Measurements from ENCODE around the gene PARVB.

Gene PARVB

DNA sequence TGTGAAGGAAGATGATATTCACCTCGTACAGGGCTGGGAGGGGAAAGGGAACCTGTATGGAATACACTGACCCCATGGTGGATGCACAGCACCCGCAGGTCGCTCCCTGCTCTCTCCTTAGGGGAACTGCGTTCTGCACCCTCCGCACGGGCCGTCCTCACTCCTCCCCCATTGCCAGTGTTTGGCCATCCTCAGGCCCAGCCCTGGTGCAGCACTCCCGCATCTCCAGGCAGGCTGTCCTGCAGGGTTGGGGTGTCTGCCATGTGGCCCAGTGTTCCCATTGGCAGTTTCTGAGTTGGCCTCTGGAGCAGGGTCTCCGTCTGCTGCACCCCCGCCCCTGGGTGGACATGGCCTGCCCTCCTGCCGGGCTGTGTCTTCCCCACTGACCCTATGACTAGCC lies 137.6 kb downstream of the PARVB start:
- DNase-seq (ENCODE audit: low read depth in 2 of 2) = no peak

DNA sequence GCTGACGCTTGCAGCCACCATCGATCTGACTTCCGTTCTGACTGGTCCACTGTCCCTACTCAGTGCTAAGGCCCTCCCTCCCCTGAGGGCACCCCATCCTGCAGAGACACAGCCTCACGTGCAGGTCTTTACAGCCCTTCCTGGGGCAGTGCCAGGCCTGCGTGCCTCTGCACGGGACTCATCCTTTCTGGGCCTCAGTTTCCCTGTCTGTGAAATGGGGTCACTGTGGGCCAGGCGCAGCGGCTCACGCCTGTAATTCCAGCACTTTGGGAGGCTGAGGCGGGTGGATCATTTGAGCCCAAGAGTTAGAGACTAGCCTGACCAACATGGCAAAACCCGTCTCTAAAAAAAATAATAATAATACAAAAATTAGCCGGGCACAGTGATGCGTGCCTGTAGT lies 138.9 kb downstream of the PARVB start:
- no peak for DNase-seq (ENCODE audit: low read depth in 2 of 2)

DNA sequence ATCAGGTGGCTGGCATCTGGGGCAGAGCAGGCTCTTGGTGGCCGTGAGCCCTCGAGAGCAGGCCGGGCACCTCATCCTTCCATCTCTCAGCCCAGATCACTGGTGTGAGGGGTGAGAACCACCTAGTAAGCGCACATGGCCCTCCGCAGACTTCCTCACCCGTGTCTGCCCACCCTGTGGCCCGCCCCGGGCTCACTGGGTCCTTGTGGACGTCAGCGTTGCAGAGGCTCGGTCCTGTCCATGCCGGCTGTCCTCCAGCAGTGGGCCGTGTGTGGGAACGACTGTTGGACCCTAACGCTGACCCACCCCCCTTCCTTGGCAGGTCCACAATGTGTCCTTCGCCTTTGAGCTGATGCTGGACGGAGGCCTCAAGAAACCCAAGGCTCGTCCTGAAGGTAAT lies 139.4 kb downstream of the PARVB start:
- no peak for DNase-seq (ENCODE audit: low read depth in 2 of 2)

DNA sequence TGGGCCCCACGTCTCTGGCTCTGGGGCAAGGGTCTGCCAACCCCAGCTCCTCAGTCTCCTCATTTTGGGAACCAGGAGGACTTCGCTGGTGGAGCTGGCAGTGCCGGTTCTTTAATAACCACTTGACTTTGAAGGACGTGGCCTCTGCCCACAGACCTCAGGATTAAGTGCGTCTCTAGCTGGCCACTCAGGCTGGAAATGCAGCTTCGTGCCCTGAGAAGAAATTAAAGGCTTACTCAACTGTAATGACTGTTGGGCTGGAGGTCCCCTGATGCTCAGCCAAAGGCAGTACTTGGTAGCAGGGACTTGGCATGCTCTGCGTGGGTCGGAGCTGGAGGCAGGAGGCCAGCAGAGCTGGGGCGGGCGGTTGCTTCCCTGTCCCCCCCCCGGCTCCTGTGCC lies 139.9 kb downstream of the PARVB start:
- DNase-seq (ENCODE audit: low read depth in 2 of 2) = no peak

DNA sequence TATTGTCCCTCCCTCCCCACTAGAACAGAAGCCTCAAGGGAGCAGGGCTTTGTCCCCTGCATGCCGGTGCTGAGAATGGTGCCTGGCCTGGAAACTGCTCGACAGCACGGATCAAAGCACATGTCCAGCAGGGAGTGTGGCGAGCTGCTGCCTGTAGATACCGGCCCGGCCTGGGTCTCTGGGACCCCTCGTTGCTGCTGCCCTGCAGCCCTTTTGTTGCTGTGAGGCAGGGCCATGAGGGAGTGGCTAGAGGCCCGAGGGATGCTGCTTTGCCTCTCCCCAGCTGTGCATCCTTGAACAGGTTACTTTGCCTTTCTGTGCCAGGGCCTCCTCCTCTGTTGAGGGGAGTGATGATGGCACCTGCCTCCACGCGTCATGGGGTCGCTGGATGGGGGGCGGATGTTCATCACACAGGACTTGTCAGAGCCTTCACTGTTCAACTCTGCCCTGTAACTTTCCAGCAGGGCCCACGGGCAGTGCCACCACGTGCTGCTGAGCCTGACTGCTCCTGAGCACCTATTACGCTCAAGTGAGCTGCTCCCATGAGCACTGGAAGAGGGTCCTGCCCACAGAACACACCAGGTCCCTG lies 141.3 kb downstream of the PARVB start:
- DNase-seq (ENCODE audit: low read depth in 2 of 2) = no peak

DNA sequence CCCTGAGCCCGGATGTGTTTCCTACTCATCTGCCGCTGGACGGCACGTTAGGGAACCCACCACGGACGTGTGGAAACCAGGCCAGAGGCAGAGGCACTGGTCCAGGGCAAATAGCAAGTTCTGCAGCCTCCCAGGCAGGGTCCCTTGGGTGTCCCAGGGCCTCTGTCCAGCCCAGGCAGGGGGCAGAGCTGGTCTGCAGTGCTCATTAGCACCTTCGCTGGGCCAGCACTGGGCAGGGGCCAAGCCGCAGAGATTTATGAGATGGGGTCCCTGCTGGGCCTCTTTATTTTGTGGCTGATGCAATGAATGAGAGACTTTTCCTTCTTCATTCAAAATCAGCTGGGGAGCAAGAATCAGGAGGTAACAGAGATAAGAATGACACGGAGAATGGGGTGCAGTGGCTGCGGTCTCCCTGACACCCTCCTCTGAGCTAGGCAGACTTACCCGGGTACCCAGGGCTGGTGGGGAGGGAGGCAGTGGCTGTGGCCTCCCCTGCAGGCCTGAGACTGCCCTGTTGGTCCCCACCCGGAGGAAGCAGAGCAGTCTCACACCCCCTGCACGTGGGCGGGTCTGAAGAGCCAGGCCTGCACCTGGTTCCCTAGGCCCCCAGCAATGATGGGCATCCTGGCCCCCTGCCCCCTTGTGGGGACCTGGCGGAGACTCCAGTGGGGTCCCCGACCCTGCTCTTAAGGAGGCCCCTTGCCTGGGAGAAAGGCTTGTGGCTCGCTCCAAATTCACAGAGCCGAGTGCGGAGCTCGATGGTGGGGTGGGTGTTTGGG lies 142.6 kb downstream of the PARVB start:
- DNase-seq (ENCODE audit: low read depth in 2 of 2) = no peak

DNA sequence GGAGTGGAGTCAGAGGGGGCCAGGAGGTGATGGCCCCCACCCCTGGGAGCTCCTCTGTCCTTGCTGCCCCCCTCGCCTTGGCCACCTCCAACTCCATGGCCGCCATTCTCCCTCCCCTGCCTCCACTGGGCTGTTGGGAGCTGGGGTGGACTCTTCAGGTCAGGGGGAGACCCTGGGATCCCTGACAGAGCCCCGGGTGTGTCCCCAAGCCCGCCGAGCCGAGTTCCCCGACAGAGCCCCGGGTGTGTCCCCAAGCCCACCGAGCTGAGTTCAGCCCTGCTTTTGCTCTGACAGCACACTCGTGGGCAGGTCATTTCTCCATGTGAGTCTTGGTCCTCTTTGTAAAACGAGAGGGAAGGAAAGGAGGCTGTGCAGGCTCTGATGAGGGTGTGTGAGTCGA lies 143.4 kb downstream of the PARVB start:
- no peak for DNase-seq (ENCODE audit: low read depth in 2 of 2)

DNA sequence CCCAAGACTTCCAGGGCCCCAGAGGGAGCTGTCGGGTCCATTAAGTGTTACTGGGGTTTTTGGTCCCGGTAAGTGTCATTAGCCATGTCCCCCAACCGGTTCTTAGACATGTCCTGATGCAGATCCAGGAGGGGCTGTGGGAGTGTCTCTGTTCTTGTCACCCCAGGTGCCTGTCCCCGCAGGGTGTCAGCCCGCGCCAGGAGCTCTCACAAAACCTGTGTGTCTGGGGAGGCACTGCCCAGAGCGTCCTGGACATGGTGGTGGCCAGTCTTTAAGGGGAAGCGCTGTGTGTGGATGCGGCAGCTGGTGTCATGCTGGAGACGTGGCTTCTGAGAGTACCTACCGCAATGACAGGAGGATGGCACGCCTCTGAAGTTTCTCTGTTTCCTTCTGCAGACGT lies 144.1 kb downstream of the PARVB start:
- DNase-seq (ENCODE audit: low read depth in 2 of 2) = no peak

DNA sequence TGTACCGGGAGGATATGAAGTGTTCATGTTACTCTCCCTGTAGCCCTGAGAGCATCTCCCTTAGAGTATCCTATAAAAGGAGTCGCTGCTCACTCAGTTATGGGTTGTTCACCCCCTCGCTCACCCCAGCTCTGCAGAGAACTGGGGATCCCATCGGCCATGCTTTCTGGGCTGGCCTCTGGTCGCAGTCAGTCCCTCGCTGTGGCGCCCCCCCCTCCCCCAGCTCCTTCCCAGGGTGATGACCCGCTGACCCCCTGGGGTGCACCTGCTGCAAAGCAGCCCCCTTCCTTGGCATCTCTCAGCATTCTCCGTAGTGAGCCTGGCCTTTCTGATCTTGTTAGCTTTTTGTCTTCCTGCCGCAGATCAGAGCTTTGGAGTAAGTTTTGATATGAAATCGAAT lies 146.4 kb downstream of the PARVB start:
- no peak for DNase-seq (ENCODE audit: low read depth in 2 of 2)

DNA sequence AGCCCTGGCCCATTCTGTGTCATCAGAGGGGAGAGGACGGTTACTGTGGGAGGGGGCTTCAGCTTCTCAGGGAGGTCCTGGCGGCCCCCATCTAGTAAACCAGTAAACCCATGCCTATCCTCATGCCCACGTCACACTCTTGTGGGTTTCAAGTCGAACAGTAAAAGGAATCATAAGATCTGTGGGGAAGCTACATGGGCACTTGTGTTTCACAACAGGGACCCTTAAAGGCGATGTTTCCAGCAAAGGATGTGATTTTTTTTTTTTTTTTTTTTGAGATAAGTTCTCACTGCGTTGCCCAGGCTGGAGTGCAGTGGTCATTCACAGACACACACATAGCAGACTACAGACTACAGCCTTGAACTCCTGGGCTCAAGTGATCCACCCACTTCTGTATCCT lies 147.5 kb downstream of the PARVB start:
- DNase-seq (ENCODE audit: low read depth in 2 of 2) = no peak

DNA sequence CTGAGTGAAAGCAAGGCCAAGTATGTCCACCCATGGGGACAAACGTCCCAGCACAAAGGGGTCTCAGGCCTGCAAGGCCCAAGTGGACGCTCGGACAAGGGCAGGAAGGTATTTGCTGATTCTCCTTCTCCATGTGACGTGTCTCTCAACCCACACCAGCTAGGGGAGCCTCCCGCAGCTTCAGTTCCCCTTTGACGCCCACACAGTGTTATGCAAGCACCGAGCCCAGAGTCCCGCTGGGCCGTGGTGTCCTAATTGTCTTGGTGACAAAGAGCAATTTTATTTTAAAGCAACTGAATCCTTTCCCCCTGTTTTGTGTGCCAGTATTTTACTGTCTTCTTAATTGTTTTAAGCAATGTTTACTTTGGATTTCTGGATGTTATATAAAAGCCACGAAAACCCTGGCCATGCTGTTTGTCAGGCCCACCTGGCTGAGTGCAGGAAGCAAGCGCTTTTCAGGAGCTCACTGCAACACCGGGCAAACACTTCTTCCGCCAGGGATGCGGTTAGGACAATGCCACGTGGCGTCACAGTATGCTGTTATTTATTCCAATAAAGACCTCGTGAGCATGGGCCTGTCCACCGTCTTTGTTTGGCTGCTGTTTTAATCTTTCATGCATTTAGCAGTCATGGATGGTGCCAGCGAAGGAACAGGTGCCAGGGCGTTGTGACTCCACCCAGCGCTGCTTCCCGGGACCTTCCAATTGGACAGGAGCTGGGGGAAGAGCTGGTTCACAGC lies 148.4 kb downstream of the PARVB start:
- DNase-seq (ENCODE audit: low read depth in 2 of 2) = no peak

DNA sequence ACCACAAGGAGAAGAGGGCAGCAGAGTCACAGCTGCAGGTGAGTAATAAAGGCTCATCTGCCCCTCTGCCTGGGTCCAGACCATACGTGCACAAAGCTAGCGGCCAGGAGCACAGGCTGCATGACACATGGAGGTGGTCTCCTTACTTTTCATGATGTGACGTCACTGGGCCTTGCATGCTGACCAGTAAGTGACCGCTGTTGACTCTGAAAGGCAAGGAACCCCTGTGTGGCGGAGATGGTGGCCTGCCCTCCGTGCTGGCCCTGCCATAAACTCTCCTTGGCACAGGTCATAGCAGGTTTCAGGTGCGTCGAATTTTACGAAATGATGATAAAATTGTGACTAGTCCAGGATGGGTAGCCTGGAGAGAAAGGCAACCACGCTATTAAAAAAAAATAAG lies 149.1 kb downstream of the PARVB start:
- DNase-seq (ENCODE audit: low read depth in 2 of 2) = no peak

DNA sequence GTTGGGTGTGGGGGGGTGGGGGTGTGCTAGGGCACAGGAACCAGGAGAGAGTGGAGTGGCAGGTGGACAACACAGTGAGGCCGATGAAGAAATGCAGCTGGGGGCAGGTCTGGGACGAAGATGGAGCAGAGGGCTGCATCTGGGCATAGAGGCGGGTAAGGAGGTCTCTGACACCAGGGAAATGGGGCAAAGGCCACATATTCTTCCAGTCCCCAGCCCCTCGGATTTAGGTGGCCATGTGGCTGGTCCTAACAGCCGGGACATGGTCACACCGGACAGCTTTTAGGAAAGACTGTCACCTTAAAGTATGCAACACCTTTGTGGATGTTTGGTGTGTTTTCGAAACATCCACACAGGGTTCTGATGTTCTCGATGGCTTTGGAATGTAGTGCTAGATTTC lies 151.6 kb downstream of the PARVB start:
- DNase-seq (ENCODE audit: low read depth in 2 of 2) = no peak

DNA sequence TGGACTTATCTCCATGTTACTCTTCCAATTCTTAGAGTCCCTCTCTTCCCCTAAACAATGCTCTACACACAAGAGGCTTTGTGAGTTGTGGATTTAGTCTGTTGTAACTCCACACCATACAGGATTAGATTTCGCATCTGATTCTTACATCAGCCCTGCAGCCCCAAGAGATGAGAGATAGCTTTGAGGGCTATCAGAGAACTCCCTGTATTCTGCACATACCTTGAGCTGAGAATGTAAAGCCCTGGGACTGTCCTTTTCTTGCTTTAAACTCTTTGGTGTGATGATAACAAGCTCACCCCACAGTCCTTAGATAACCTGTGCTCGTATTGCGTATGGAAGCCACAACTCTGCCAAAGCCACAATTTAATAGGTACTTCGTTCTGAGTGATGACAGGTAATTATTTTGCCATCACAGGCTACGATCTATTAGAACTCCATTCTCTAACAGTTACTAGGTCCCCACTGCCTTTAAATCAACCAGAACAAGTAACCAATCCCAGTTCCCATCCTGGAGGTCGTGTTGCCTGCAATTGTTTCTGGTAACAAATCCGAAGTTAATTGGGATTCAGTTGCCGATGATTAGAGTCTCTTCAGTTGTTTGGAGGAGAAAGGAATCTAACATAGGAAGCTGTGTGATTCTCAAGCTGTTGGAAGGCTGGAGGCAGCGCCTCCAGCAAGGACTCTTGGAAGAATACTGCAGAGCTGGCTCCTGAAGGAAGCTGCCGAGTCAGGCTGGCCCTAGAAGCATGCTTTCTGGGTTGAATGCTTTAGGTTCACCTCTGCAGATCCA lies 155.3 kb downstream of the PARVB start:
- DNase-seq (ENCODE audit: low read depth in 2 of 2) = no peak

DNA sequence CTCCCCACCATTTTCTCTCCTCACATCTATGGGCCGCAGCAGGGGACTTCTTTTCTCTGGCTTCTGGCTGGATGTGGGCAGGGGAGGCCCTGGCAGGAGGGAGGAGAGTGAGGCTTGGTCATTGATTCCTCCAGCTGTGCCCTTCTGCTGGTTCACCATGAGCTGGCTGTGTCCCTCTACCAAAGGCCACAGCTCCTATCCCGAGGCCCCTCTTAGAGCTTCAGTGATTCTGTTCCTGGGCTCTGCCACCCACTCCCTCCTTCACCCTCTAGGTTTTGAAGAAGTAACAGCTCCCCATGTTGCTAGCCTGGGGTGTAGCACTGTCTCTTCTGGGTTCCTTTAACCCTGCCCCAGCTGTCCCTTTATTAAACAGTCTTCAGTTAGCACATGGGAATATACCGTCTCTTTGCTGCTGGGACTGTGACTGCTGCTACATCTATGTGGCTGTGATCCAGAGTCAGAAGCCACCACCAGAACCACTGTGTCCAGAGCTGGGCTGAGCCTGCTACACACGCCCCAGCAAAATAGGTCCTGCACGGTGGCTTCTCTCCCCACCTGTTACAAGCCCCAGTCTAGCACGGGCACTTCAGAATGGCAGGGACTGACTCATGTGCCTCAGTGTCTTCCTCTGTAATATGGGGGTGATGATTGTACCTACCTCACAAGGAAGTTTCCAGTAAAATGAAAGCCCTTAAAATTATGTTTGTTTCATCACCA lies 156.0 kb downstream of the PARVB start:
- DNase-seq (ENCODE audit: low read depth in 2 of 2) = no peak

DNA sequence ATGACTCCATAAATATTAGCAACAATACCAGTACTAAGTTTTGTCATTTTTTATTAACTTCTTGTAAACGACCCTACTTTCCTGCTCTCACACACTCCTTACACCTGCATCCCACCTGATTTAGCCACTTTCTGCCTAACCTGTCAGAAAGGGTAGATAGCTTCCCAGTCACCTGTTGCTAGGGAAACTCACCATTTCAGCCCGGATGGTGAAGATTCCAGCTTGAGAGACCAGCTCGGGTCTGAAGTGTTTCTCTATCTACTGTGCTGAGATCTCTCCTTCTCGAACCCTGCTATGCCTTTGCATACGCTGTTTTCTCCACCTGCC lies 156.6 kb downstream of the PARVB start, which contains the start of gene PARVG:
Gene PARVG, plus strand, starts transcription at position 220 of the 327 bp plus-strand sequence. CDS start 2,405 bp downstream, outside the sequence.
- no peak for DNase-seq (ENCODE audit: low read depth in 2 of 2)

DNA sequence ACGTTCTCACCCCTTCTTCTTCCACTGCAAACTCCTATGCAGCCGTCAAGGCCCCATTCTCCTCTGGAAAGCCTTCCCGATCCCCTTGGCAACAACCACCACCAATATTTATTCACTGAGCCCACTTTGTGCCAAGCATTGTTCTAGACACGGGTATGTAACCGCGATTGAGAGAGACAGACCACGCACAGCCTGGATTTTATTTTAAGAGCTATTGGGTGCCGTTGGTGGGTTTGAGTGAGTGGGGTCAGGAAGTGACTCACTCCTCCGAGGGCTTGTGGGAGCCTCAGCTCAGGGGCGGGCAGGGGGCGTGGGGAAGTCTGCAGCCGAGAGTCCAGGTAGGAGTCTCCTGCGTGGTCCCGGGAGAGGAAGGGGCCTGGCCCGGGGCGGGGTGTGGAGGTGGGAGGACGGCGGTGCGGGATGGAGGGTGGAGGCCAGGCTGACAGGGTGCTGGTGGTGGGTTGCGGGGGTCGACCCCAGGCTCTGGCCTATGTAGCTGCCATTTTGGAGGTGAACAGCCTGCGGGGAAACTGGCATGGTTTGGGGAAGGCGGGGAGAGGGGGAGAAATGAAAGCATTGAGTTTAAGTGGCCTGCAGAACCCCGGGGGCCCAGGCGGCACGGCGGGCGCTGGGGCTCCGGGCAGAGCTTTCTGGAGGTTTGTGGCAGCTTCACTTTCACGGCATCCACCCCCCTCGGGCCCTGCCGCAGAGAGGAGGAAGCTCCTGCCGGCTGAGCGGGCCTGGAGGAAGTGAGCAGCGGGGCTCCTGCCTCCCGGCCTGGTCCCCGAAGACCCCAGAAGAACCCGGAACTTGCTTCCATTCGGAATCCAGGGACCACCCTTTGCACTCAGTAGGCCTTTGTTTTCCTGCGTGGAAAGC lies 157.2 kb downstream of the PARVB start:
- peak; percentile 21 to 39 for DNase-seq (ENCODE audit: low read depth in 2 of 2)

DNA sequence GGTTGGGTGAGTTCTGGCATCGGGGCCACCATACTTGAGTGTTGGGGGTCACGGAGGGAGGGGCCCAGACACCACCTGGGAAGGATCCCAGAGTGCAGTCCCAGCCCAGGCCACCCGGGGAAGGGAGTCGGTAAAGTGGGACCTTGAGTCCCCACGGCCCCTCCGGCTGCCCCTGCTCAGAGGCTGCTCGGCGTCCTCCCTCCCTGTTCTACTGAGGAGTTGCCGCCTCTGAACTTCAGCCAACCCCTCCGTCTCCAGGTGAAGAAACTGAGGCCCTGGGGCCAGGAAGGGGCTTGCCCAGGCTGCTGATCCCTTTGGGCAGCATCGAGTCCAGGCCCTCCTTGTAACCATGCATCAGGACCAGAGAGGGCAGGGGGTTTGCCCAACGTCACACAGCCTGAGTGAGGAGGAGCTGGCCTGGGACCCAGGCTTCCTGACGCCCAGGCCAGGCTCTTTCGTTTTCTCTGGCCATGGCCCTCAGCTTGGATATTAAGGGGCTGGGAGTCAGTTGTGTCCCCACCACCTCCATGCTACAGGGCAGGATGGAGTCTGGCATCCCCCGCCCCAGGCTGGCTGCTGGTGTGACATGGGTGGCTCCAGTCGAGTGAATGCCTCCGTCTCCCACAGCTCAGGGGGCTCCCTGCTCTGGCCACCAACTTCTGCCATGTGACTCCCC lies 157.9 kb downstream of the PARVB start:
- DNase-seq (ENCODE audit: low read depth in 2 of 2) = no peak

DNA sequence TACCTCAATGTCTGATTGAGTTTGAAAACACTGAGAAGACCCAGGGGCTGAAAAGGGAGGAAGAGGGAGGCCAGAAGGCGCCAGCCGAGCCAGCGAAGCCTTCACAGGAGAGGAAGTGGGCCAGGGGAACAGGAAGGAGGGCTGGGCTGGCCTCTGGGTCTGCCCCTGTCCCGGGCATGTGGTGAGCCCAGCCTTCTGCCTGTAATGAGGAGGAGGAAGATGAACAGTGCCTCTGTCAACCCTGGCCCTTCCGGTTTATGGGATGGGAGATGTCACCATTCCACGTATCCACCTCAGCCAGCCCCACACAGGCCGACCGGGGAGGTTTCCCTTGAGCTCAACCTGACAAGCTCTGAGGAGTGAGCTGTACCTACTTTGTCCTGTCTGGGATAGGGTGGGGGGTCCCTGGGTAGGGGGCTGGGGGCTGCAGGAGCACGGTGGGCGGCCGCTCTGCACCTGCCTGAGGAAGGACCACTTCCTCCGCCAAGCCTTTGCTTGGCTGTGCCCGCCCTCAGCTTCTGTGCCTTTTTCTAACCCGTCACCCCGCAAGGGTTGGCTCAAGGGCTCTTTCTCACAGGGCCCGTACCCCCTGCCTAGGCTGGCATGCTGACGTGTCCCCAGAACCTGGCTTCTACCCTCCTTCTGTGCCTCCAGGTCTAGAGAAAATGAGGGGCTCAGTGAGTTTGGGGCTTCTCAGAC lies 158.6 kb downstream of the PARVB start:
- DNase-seq (ENCODE audit: low read depth in 2 of 2) = no peak

DNA sequence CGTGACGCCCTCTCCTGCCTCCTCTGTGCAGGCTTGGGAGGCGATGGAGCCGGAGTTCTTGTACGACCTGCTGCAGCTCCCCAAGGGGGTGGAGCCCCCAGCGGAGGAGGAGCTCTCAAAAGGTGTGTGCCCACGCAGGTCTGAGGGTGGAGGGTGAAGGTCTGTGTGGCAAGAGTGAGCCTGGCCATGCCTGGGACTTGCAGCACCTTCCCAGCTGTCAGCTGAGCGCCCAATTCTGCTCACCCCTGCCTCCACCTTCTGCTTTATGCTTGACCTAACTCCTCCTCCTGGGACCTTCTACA lies 159.1 kb downstream of the PARVB start:
- DNase-seq (ENCODE audit: low read depth in 2 of 2) = no peak

All from stimulated activated CD4-positive, alpha-beta T cell treated with anti-CD3 and anti-CD28 coated beads, Interleukin-1b, Interleukin-23, amount 100 ng/mL, for 1 hour (primary cell).